ENCODE results near the gene MAD2L1.

DNA sequence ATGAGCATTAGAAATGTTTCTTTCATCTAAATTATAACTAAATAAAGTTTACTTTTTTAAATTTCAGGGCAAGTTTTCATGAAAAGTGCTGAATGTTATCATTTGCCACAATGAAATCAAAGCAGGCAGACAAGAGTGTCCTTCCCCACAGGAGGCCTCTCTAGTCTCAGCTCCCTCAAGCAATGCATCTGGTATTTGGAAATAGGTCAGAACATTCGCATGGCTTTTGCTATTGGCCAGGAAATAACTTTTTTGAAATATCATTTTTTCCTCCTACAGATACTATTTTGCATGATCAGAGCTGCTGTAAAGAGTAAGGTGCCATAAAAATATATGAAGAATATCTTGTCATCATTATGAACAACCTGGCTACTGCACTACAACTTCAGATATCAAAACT, 41.1 kb downstream of the MAD2L1 start:
- no peak for TF ChIP-seq POLR2A (IDR thresholded peaks at IDR 0.05)
- TF ChIP-seq, protein P1, sequence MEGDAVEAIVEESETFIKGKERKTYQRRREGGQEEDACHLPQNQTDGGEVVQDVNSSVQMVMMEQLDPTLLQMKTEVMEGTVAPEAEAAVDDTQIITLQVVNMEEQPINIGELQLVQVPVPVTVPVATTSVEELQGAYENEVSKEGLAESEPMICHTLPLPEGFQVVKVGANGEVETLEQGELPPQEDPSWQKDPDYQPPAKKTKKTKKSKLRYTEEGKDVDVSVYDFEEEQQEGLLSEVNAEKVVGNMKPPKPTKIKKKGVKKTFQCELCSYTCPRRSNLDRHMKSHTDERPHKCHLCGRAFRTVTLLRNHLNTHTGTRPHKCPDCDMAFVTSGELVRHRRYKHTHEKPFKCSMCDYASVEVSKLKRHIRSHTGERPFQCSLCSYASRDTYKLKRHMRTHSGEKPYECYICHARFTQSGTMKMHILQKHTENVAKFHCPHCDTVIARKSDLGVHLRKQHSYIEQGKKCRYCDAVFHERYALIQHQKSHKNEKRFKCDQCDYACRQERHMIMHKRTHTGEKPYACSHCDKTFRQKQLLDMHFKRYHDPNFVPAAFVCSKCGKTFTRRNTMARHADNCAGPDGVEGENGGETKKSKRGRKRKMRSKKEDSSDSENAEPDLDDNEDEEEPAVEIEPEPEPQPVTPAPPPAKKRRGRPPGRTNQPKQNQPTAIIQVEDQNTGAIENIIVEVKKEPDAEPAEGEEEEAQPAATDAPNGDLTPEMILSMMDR (IDR thresholded peaks at IDR 0.05), result no peak

All from esophagus squamous epithelium (tissue), 4 donors.